ENCODE results near the gene FAS. TPM values are rescaled to one million over a fixed set of nuclear protein-coding genes. Genes with fewer than 3 reads are reported as not detected.

The FAS gene
- total and polyA plus RNA-seq, 9 of the 15 experiments (the other 6 are each of a cell fraction or from before 2014, with no cell fraction given): 0.08 to 0.62 (median 0.37) TPM

DNA sequence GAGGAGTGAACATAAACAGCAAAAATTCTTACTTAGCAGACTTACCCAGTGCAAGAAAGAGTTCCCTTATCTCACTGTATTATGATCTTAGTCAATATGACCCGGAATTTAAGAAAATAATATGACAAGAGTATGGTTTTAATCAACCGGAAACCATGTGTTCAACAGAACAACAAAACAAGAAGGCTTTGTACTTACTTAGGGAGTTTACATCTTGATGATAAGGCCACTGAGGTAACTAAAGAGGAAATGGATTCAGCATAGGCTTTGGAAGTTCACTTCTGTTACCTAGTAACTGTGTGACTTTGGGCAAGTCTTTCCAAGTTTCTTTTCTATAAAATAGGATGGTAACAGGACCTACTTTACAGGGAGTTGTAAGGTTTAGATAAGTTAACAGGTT is 7.4 kb upstream of the FAS start:
- Histone ChIP-seq H3K9me3 (replicated peaks; ENCODE audit: control insufficient read depth, insufficient read depth, low read depth, low read length) (no peaks in the 10 kb centered on the region), H3K79me2 (ENCODE audit: control insufficient read depth, insufficient read depth, low read length) (no peaks in the 10 kb centered on the region), H3K27me3 (ENCODE audit: control insufficient read depth in 2 of 2, insufficient read depth in 2 of 2, low read length in 2 of 2) (no peaks in the 10 kb centered on the region), H3K9ac (ENCODE audit: insufficient read depth in 1 of 2, low read depth in 2 of 2, low read length in 2 of 2) (no peak overlapping the region), H3K27ac (ENCODE audit: extremely low read depth, low read depth, low read length) (no peak overlapping the region), H4K20me1 (replicated peaks; ENCODE audit: control insufficient read depth, insufficient read depth, low read length) (no peaks in the 10 kb centered on the region), H3K4me3 (no peak overlapping the region), H3K4me2 (ENCODE audit: insufficient read depth, low read length) (no peak overlapping the region), H2AFZ (ENCODE audit: low read depth, low read length) (no peak overlapping the region), H3K4me1 (replicated peaks in 1 of 2; ENCODE audit: control insufficient read depth in 2 of 2, insufficient read depth in 2 of 2, low read length in 2 of 2) (peaks cover 0 to 2% of the 10 kb centered on the region in 2 experiments; a peak in 2 of 5 replicates), H3K9me1 (ENCODE audit: control insufficient read depth, insufficient read depth, low read length) (no peaks in the 10 kb centered on the region), H3K36me3 (ENCODE audit: control insufficient read depth, insufficient read depth, low read length) (no peaks in the 10 kb centered on the region)
- ChIA-PET CTCF (ENCODE audit: low intra/inter-chr PET ratio) (interaction anchor here (0.6 kb wide), 1 partner anchor 16 kb away, joined by 3 read pairs; no protein-coding TSS in a partner anchor), POLR2A (no interaction called here)
- ATAC-seq: no peak
- intact Hi-C loops (cut with micrococcal nuclease) (loop anchor here (10.0 kb wide), 1 partner anchor 148 kb away; no protein-coding TSS in a partner anchor), in situ Hi-C loops (cut with MboI) (no loop called here)
- BruUV-seq (replicated peaks): no TSS peak
- no peak for DNase-seq (ENCODE audit: extremely low read depth in 1 of 4, low spot score in 3 of 4)
- no peak for FAIRE-seq
- WGBS (ENCODE audit: insufficient coverage, low coverage, missing lambda C conversion rate): 0% methylated on average over 2 of the region's 2 CpGs
- TF ChIP-seq RBM15 (IDR thresholded peaks at IDR 0.05; ENCODE audit: insufficient read depth, low read length): no peak
- no peak for TF ChIP-seq CAMTA2 (CRISPR knock-in tag; conservative IDR thresholded peaks at IDR 0.05)
- no peak for TF ChIP-seq BCOR (IDR thresholded peaks at IDR 0.05)
- TF ChIP-seq BCL6 (CRISPR knock-in tag; IDR thresholded peaks at IDR 0.05): no peak
- TF ChIP-seq FOSL1 (tag; conservative IDR thresholded peaks at IDR 0.05): no peak
- TF ChIP-seq RAD51 (IDR thresholded peaks at IDR 0.05; ENCODE audit: borderline replicate concordance, low read depth): no peak
- no peak for TF ChIP-seq PRDM10 (IDR thresholded peaks at IDR 0.05; ENCODE audit: partially characterized antibody)
- no peak for TF ChIP-seq ZNF3 (CRISPR knock-in tag; IDR thresholded peaks at IDR 0.05)
- no peak for TF ChIP-seq IFI16 (CRISPR knock-in tag; IDR thresholded peaks at IDR 0.05)
- TF ChIP-seq ZNF146 (CRISPR knock-in tag; IDR thresholded peaks at IDR 0.05; ENCODE audit: unreplicated experiment): no peak
- TF ChIP-seq WHSC1 (IDR thresholded peaks at IDR 0.05; ENCODE audit: low read length): no peak
- no peak for TF ChIP-seq RCOR1 (IDR thresholded peaks at IDR 0.05; ENCODE audit: borderline replicate concordance in 1 of 2, low read depth in 2 of 2, low read length in 2 of 2)
- TF ChIP-seq KLF16 (IDR thresholded peaks at IDR 0.05): no peak
- no peak for TF ChIP-seq KDM5B (IDR thresholded peaks at IDR 0.05; ENCODE audit: insufficient replicate concordance, low read depth, low read length)

All from K562 (cell line).